Germinal center (tissue), 1 donor: Measurements from ENCODE around the gene TEX44.
"Not testable (repeated sequence)": the region's sequence is repeated elsewhere in the genome, so short reads cannot be mapped to it uniquely, and the experiment has no call there.

Experiments used
- DNase-seq: peaks from one replicate; pipeline ENCODE4 v3.0.0; 2012; ENCODE audit warnings: mixed read lengths, low spot score

TEX44 gene

GRCh38 chr2:231571661-231572191, 20.9 kb upstream of the TEX44 start:
- DNase-seq = no peak

GRCh38 chr2:231573096-231573495, 19.6 kb upstream of the TEX44 start:
- no peak for DNase-seq

GRCh38 chr2:231573698-231574421, 18.8 kb upstream of the TEX44 start:
- no peak for DNase-seq

GRCh38 chr2:231575612-231576256, 16.9 kb upstream of the TEX44 start:
- no peak for DNase-seq

GRCh38 chr2:231576465-231576864, 16.2 kb upstream of the TEX44 start:
- no peak for DNase-seq

GRCh38 chr2:231578655-231579054, 14.0 kb upstream of the TEX44 start:
- DNase-seq = not testable (repeated sequence)

GRCh38 chr2:231579560-231579959, 13.1 kb upstream of the TEX44 start:
- DNase-seq = no peak

- no peak for DNase-seq
Observed at GRCh38 chr2:231581328-231581727, 11.3 kb upstream of the TEX44 start.

- DNase-seq = no peak
Observed at GRCh38 chr2:231583982-231584381, 8.7 kb upstream of the TEX44 start.

GRCh38 chr2:231587744-231588143, 4.9 kb upstream of the TEX44 start:
- not testable (repeated sequence) for DNase-seq

GRCh38 chr2:231589656-231590055, 3.0 kb upstream of the TEX44 start:
- DNase-seq = no peak

GRCh38 chr2:231590614-231591013, 2.0 kb upstream of the TEX44 start:
- DNase-seq = no peak

GRCh38 chr2:231593666-231594065, 1.0 kb downstream of the TEX44 start:
- DNase-seq = no peak

GRCh38 chr2:231597014-231597611, 4.4 kb downstream of the TEX44 start:
- no peak for DNase-seq

- DNase-seq = no peak
Observed at GRCh38 chr2:231597627-231598026, 5.0 kb downstream of the TEX44 start.

GRCh38 chr2:231600619-231601355, 8.1 kb downstream of the TEX44 start:
- no peak for DNase-seq

GRCh38 chr2:231601356-231602229, 8.9 kb downstream of the TEX44 start:
- peak; percentile 77 for DNase-seq

- DNase-seq = no peak
Observed at GRCh38 chr2:231602859-231603467, 10.3 kb downstream of the TEX44 start.

GRCh38 chr2:231604101-231604684, 11.5 kb downstream of the TEX44 start:
- peak; percentile 45 for DNase-seq
